Stimulated activated CD4-positive, alpha-beta T cell treated with anti-CD3 and anti-CD28 coated beads, TNF-alpha, amount 100 ng/mL, for 1 hour (primary cell): ENCODE measurements around the gene MYB.
"Not testable (repeated sequence)": the region's sequence is repeated elsewhere in the genome, so short reads cannot be mapped to it uniquely, and the experiment has no call there.

Experiments
- DNase-seq, 3 donors: peaks; one replicate each; pipeline ENCODE4 v3.0.0-alpha.2; 2020; ENCODE audit warnings: low read depth in 3 of 3, low spot score in 1 of 3

Gene MYB

GRCh38 chr6:135221042-135221441 lies 39.9 kb downstream of the MYB start:
- DNase-seq, result no peak

- DNase-seq, result no peak
Observed at GRCh38 chr6:135221505-135221904, 40.4 kb downstream of the MYB start.

GRCh38 chr6:135222623-135223022 lies 41.5 kb downstream of the MYB start:
- no peak for DNase-seq

GRCh38 chr6:135224037-135224647 lies 43.0 kb downstream of the MYB start:
- no peak for DNase-seq

GRCh38 chr6:135225911-135226310 lies 44.8 kb downstream of the MYB start:
- DNase-seq, result no peak

- no peak for DNase-seq
Observed at GRCh38 chr6:135226537-135226936, 45.4 kb downstream of the MYB start.

- DNase-seq, result no peak
Observed at GRCh38 chr6:135227349-135227748, 46.2 kb downstream of the MYB start.

GRCh38 chr6:135227758-135228157 lies 46.6 kb downstream of the MYB start:
- no peak for DNase-seq

GRCh38 chr6:135228486-135228885 lies 47.4 kb downstream of the MYB start:
- DNase-seq, result no peak

- DNase-seq, result no peak
Observed at GRCh38 chr6:135229996-135230395, 48.9 kb downstream of the MYB start.

GRCh38 chr6:135230711-135231468 lies 49.8 kb downstream of the MYB start:
- DNase-seq, result no peak

GRCh38 chr6:135231469-135231844 lies 50.3 kb downstream of the MYB start:
- no peak for DNase-seq

- no peak for DNase-seq
Observed at GRCh38 chr6:135233686-135234491, 52.8 kb downstream of the MYB start.

- no peak for DNase-seq
Observed at GRCh38 chr6:135234492-135234780, 53.3 kb downstream of the MYB start.

- no peak for DNase-seq
Observed at GRCh38 chr6:135235716-135236115, 54.6 kb downstream of the MYB start.

- DNase-seq, result no peak
Observed at GRCh38 chr6:135236319-135236718, 55.2 kb downstream of the MYB start.

GRCh38 chr6:135236732-135237131 lies 55.6 kb downstream of the MYB start:
- no peak for DNase-seq

GRCh38 chr6:135240711-135241110 lies 59.6 kb downstream of the MYB start:
- no peak for DNase-seq

- DNase-seq, result no peak
Observed at GRCh38 chr6:135243871-135244796, 63.0 kb downstream of the MYB start.

- DNase-seq, result no peak
Observed at GRCh38 chr6:135244805-135245204, 63.7 kb downstream of the MYB start.

- DNase-seq, result not testable (repeated sequence)
Observed at GRCh38 chr6:135246412-135247012, 65.4 kb downstream of the MYB start.
